ENCODE results near the gene CHAT. TPM values are rescaled to one million over a fixed set of nuclear protein-coding genes. Genes with fewer than 3 reads are reported as not detected.

CHAT gene
- total and polyA plus RNA-seq, 4 donors, result not detected

GRCh38 chr10:49598164-49598856, 15.5 kb upstream of the CHAT start:
- Histone ChIP-seq H3K27me3 (ENCODE audit: control insufficient read depth in 3 of 3, insufficient read depth in 3 of 3, low read length in 2 of 3) (peaks cover 0 to 3% (median 0%) of the 10 kb centered on the region in 3 donors), H3K9ac (ENCODE audit: insufficient read depth in 1 of 2, low read length in 2 of 2) (no peak overlapping the region), H3K4me3 (no peak overlapping the region), H3K4me1 (ENCODE audit: control insufficient read depth in 5 of 5, insufficient read depth in 5 of 5, low read length in 5 of 5) (peaks cover 0 to 2% (median 0%) of the 10 kb centered on the region in 5 donors), H3K9me3 (ENCODE audit: control insufficient read depth in 4 of 4, insufficient read depth in 3 of 4, low read length in 3 of 4) (no peaks in the 10 kb centered on the region), H3K36me3 (ENCODE audit: control insufficient read depth in 4 of 4, insufficient read depth in 4 of 4, low read length in 4 of 4) (no peaks in the 10 kb centered on the region), H3K27ac (ENCODE audit: low read depth in 1 of 2, low read length in 1 of 2) (no peak overlapping the region)
- WGBS, 2 donors, result 78 to 83% methylated on average over 8 of the region's 8 CpGs
- no peak for TF ChIP-seq CTCF (IDR thresholded peaks at IDR 0.05; ENCODE audit: control extremely low read depth, extremely low read depth)
- ATAC-seq (ENCODE audit: insufficient read depth, low FRiP score) (no peak), DNase-seq (no peak)

- no peak overlapping the region for H3K27ac ChIP-seq (ENCODE audit: low read depth in 1 of 2, low read length in 1 of 2)
- H3K36me3 ChIP-seq (ENCODE audit: control insufficient read depth in 4 of 4, insufficient read depth in 4 of 4, low read length in 4 of 4), result no peaks in the 10 kb centered on the region
- peaks cover 0 to 5% (median 0%) of the 10 kb centered on the region in 3 donors for H3K27me3 ChIP-seq (ENCODE audit: control insufficient read depth in 3 of 3, insufficient read depth in 3 of 3, low read length in 2 of 3)
- H3K4me1 ChIP-seq (ENCODE audit: control insufficient read depth in 5 of 5, insufficient read depth in 5 of 5, low read length in 5 of 5), result peaks cover 0 to 2% (median 0%) of the 10 kb centered on the region in 5 donors
- DNase-seq (no peak), ATAC-seq (ENCODE audit: insufficient read depth, low FRiP score) (no peak)
- WGBS, 2 donors, result 54 to 76% methylated on average over 4 of the region's 4 CpGs
- no peak for TF ChIP-seq CTCF (IDR thresholded peaks at IDR 0.05; ENCODE audit: control extremely low read depth, extremely low read depth)
- H3K9ac ChIP-seq (ENCODE audit: insufficient read depth in 1 of 2, low read length in 2 of 2), result no peak overlapping the region
- no peak overlapping the region for H3K4me3 ChIP-seq
- H3K9me3 ChIP-seq (ENCODE audit: control insufficient read depth in 4 of 4, insufficient read depth in 3 of 4, low read length in 3 of 4), result no peaks in the 10 kb centered on the region
Observed at GRCh38 chr10:49598986-49599385, 14.9 kb upstream of the CHAT start.

- H3K4me1 ChIP-seq (ENCODE audit: control insufficient read depth in 5 of 5, insufficient read depth in 5 of 5, low read length in 5 of 5), result peaks cover 0 to 2% (median 0%) of the 10 kb centered on the region in 5 donors
- H3K27me3 ChIP-seq (ENCODE audit: control insufficient read depth in 3 of 3, insufficient read depth in 3 of 3, low read length in 2 of 3), result peaks cover 0 to 8% (median 0%) of the 10 kb centered on the region in 3 donors
- TF ChIP-seq CTCF (IDR thresholded peaks at IDR 0.05; ENCODE audit: control extremely low read depth, extremely low read depth), result no peak
- no peak overlapping the region for H3K27ac ChIP-seq (ENCODE audit: low read depth in 1 of 2, low read length in 1 of 2)
- WGBS, 2 donors, result 73 to 80% methylated on average over 3 of the region's 3 CpGs
- DNase-seq (no peak), ATAC-seq (ENCODE audit: insufficient read depth, low FRiP score) (no peak)
- no peaks in the 10 kb centered on the region for H3K9me3 ChIP-seq (ENCODE audit: control insufficient read depth in 4 of 4, insufficient read depth in 3 of 4, low read length in 3 of 4)
- no peak overlapping the region for H3K4me3 ChIP-seq
- H3K9ac ChIP-seq (ENCODE audit: insufficient read depth in 1 of 2, low read length in 2 of 2), result no peak overlapping the region
- no peaks in the 10 kb centered on the region for H3K36me3 ChIP-seq (ENCODE audit: control insufficient read depth in 4 of 4, insufficient read depth in 4 of 4, low read length in 4 of 4)
Observed at GRCh38 chr10:49599546-49599945, 14.3 kb upstream of the CHAT start.

Data from lung (tissue), 12 donors.